Measurements from ENCODE around the gene UQCC2.

The UQCC2 gene

DNA sequence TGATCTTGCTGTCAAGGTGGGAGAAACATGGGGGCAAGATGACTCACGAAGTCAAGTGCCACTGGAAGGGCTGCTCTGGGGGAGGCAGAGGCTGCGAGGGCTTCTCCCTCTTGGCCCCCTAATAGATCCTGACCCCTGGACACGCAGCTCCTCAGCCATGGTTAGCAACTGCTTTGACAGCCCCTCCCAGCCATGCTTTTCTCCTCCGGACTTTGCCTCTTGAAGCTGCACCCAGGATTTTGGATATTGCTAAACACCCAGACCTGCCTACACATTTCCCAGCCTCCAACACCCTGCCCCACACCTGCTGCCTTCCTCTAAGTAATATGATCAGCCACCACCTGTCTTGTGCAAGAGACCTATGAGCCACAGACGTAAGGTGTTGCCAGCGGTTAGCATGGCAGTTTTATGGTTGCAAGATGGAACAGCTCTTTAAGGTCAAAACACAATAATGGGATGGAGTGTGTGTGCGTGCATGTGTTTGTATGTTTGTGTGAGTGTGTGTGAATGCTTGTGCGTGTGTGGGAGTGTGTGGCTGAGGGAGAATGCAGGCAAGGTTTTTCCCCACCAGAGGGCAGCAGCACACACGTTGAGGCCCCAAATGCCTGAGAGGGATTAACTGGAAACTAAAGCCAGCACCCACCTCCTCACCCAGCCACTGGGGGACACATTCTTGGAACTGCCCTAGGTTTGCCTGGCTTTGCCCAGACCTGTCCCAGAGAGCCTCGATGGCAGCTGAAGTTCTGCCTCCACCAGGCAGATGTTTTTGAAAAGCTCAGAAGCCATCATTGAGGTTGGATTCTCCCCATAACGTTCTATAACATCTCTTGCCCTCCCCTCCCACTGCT lies 32.7 kb upstream of the UQCC2 start:
- peak; percentile 33 to 67 (median 57) for DNase-seq

DNA sequence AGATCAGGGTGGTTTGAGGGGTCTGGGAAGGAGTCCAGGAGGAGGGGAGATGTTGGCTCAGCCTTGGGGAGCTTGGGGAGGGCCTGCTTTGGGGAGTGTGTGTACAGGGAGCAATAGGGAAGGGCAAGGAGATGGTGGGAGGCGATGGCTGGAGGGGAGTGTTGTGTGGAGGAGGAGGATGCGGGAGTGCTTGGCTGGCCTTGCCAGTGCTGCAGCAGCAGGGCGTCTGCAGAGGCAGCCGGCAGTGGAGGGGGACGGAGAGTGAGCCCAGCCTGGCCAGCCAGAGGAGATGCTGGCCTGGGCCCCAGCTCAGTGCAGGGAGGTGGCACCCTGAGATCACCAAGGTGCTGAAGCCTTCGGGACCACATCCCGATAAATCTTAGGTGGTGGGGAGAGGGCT lies 31.3 kb upstream of the UQCC2 start:
- DNase-seq, result no peak

DNA sequence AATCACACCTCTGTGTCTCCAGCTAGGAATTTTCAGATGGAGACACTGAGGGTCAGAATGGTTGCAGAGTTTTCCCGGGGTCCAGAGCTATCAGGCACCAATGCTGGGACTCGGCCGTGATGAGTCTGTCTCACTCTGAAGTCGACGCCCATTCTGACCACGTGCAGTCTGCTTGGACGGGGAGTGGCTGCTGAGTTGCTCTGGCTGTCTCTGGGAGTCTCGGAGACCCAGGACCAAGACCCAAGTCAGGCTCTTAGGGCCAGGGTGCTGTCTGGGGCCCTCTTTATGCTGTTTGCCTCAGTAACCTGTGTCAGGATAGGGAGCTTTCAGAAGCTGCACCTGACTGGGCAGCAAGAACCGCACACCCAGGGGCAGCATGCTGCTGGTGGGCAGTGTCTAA lies 30.6 kb upstream of the UQCC2 start:
- DNase-seq, result no peak

DNA sequence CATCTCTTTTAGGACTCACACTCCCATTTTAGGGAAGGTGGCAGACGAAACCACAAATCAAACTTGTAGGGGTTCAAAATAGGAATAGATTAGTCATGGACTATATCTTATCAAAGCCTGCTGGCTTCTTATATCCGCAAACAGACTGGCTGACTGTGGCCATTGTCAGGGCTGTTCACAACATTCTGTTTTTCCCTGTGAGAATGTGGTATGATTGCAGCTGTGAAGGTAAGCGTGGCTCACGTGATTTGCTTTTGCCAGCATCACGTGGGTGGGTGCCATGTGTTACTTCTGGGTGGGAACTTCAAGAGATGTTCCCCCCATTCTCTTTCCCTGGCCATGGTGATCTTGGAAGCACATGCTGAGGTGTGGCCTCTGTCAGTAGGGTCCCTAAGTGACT lies 29.3 kb upstream of the UQCC2 start:
- DNase-seq, result no peak

DNA sequence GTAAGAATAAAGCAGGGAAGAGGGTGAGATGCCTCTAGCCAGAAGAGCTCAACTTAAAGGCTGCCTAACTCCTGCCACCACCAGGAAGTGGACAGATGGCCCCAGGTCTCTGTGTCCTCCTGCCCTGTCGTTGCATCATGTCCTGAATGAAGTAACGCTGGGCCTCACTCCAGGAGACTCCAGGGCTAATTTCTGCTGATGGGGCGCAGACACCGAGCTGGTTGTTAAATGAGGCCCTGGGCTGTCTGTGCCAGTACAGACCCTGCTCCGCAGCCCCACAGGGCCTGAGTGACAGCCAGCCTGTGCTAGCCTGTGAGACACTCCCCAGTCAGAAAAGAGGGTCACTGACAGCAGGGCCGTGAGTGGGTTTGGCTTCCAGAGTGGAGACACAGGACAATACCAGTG lies 28.7 kb upstream of the UQCC2 start:
- DNase-seq, result no peak

DNA sequence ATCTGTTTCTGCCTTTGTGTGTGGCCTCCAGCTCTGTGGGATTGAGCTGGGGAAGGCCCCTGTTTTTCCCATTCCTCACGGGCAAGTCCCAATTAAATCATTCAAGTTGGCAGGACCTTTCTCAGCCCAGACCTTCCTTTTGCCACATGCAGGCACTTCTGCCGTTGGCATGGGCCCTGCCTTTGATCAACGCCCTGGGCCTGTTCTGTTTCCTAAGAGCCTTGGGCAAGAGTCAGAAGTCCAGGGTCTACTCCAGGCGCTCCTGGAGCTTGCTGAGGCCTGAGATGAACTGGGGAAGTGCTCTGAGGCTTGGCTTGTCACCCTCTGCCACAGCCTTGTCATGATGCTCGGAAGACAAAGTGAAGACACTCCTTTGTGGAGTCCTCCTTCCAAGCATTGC lies 28.1 kb upstream of the UQCC2 start:
- DNase-seq, result no peak

DNA sequence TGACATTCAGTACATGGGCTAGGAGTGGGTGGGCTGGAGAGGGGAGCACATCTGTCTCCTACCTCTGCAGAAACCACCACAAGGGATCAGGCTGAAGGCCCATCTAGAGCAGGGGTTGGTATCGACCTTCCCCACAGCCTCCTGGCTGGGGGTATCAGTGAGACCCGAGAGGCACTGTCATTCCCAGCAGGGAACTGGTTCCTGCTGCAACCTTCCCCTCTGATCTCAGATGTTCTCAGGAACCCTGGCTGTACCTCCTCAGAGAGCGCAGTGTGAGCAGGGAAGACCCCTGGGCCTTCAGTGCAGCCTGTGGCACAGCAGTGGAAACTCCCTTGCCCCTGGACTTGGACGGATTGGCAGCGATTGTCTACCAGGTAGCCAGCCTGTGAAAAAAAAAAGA lies 27.4 kb upstream of the UQCC2 start:
- DNase-seq, result no peak

DNA sequence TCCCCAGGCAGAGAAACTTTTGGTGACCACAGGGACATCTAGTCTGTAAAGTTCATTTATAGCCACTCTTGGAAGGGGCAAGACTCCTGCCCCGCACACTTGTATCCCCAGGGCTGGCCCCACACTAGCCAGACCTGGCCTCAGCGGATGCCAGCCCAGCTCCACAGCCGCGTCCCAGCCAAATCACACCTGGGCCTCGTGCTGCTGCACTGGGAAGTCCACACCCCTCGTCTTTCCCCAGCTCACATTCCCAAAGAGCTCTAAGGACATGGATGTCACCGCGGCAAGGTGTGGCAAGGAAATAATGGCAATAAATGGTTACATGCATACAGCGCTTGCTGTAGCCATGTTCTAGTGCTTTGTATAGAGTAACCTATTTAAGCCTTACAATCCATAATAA lies 26.7 kb upstream of the UQCC2 start:
- DNase-seq, result no peak

DNA sequence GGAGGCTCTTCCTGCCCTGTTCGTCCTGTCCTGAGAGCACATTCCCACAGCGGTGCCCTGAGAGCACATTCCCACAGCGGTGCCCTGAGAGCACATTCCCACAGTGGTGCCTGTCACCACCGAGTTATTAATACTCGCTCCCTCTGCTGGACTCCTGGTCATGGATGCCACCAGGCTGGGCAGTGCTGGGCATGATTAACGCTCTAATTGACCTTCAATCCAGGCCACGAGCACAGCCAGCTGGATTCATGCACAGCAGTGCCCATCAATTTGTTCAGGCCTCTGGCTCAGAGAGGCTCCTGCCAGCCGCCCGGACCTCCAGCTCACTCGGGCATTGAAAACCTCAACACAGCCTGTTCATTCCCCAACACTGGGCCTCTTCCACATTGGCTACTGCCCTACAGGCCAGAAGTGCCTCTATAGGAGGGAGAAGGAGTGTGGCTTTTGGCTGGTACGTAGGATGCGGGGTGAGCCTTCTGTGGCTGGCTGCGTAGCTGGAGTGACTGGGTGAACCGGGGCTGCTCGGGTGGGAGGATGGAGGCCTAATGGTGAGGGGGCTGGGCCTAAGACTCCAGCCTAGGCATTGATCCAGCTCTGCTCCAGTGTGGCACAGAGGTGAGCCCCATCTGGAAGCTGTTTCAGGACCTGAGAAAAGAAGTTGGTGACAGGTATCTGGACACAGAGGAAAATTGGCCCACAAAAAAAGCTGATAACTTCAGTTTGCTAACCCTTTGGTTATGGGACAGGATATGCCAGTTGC lies 25.9 kb upstream of the UQCC2 start:
- no peak for DNase-seq

DNA sequence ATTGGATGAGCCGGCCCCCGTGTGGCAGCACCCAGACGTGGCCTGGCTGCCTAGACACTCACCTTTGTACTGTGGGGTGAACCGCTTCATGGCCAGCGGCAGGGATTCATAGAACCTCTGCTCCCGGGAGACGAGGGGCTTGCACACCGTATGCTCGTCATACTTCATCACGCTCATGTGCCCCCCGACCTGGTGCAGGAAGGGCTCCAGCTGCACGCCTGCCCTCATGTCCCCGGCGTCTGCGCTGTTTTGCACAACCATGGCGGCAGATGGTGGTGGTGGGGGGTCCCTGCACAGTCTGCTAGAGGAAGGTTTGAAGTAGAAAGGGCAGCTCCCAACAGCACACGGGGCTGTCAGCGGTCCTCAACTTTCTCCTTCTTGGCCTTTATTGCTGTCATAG lies 23.7 kb upstream of the UQCC2 start:
- no peak for DNase-seq

DNA sequence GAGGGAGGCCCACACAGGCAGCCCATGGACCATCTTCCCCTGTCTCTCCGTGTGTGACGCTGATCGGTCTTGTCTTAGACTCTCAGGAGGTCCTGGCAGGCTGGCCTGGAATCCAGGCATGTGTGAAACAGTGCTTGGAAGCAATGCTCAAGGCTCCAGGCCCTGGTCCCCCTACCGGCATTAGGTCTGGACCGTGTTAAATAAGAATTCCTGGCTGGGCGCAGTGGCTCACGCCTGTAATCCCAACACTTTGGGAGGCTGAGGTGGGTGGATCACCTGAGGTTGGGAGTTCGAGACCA lies 22.2 kb upstream of the UQCC2 start:
- DNase-seq, result no peak

DNA sequence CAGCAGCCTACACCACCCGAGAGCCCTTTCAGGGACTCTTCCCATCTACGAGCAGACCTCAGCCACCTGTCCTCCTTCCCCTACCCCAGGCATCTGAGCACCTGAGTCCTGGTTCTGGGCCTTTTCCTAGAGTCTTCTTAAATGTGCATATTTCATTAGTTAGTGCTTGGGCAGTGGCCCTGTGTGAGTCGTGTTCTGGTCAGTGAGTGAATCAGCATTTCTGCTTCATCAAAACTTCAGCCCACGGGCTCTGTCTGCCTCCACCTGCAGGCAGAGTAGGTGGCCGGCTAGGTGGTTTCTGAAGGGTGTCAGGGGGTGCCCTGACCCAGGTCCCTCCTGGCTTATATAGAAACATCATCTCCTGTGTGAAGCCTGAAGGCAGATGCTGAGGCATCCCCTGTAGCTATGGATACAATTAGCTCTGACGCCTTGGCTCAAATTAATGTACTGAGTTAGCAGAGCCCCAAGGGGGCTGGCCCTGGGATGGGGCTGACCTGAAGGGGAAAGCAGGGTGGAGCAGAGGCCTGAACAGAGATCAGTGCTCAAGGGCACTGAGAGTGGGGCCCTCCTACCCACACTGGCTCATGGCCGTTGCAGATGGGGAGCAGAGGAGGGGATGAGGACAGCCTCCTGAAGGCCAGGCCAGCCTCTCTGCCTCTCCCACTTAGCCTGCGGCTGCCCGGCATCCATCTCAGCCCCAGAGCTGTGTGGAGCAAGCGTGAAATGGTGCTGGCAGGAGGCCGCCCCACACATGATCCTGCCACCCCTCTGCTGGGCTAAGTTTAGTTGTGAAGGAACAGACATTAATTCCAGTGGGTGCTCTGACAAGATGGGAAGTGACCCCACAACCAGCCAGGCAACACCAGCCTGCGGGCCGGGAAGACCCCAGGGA lies 21.6 kb upstream of the UQCC2 start:
- no peak for DNase-seq

DNA sequence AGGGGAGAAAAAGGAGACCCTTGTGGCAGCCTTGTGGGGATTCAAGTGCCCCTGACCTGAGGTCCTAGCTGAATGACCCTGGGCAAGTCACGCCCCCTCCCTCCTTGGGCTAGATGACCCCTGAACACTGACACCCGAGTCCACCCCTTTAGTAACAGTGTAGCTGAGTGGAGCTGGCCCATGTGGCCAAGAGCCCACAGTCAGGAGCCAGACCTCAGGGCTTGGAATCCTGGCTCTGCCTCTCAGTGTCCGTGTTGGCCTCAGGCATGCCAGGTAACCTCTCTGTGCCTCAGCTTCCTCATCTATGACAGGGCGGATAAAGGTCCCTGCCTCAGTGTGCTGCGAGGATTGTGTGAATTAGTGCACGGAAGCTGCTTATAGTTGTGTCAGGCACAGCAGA lies 20.9 kb upstream of the UQCC2 start:
- DNase-seq, result no peak

DNA sequence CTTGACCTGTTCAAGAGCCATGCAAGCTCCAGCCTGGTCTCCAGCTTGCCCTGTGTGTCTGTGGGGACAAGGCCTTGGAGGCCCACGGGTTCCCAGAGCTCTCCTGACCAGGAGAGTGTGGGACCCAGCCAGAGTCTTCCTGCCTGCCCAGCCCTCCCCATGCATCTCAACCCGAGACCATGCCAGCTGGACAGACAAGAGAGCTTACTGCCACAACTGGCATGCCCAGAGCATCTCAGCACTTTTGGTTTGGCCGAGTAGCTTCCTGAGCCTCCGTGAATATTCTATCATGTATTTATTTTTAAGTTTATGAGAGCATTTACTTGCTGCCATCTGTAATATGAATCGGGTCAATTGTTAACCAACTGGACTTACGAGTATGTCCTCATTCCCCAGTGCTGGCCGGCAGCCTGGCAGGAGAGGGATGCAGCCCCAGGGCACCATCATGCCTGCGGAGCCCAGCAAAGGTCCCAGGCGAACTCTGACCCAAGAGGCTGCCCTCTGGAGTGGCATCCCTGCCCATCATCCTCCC lies 20.3 kb upstream of the UQCC2 start:
- no peak for DNase-seq

DNA sequence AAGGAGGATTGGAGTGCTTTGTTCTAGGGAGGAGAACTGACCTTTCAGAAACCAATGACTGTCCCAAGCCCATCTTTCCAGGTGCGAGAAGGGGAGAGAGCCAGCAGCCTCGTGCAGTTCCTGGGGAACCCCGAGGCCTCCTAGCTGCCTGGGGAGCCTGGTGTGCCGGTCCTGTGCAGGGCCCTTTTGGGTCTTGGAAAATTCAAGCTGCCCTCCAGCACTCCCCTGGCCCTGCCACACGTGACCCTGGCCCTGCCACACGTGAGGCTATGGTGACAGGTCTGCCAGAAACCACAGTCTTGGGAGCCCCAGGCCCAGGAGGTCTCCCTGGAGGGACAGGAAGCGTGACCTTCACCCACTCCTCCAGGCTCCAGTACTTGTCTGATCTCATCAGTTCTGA lies 19.5 kb upstream of the UQCC2 start:
- no peak for DNase-seq

DNA sequence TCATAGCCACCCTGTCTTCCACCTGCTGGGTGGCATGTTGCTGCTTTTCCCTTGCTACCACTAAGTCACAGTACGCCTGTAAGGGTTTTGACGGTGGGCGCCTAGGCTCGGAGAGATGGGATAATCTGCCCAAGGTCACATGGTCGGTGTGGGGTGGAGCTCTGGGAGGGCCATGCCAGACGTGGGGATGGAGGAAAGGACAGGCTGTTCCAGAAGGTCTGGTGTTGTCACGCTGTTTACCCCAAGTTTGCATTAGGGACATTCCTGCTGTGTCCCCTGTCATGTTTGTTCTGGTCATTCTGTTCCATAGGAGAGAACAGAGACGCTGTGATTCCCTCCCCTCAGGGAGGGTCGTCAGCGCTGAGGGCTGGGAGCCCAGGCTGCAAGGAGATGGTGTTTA lies 19.1 kb upstream of the UQCC2 start:
- DNase-seq, result no peak

DNA sequence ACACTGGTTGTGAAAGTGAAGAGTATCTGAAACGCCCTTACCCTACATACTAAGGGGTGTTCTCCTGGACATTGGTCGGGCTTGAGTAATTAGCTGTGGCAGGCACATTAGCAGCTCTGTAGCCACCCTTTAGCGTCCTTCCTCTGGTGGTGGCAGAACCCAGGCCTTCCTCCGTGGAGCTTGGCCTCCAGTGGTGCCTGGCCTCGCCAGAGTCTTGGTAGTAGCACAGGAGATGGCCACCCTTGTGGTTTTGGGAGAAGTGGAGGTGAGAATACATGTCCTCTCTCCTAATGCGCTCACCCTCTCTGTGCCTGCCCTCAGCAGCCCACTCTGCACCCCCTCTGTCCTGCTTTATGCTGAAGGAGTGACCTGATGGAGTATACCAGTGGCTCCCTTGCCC lies 17.6 kb upstream of the UQCC2 start:
- DNase-seq, result no peak

DNA sequence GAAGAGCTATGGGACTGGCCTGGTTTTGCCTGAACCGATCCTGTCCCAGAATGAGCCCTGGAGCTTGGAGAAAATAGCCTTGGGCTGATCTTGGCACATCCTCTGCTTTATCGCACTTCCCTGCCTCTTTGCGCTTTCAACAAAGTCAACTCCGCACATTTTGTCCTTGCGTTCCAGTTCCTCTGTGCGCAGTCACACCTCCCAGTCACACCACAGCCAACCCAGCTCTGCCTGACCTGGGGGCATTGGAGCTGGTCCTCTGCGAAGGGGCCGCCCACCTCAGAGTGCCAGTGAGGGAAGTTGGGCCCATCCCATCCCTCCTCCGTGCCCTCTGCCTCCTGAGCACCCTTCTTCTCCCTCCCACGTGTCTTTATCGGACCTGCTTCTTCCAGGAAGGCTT lies 16.9 kb upstream of the UQCC2 start:
- DNase-seq, result no peak

DNA sequence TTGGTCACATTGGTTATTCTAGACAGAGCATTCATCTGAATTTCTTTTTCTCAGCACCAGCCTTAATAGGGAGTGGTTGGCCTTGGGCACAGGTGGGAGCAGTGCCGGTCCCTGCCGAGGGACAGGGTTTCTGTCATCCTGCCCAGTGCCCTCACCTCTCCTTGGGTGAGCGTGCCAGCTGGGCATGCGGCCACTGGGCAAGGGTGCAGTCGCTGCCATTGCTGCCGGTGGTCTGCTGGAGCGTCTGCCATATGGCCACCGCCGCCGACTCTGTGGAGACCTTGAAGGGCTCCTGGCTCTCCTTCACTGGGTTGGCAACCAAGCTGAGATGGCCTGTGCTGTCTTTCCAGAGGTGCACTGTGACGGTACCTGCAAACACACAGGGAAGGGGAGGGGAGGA lies 16.4 kb upstream of the UQCC2 start:
- no peak for DNase-seq

DNA sequence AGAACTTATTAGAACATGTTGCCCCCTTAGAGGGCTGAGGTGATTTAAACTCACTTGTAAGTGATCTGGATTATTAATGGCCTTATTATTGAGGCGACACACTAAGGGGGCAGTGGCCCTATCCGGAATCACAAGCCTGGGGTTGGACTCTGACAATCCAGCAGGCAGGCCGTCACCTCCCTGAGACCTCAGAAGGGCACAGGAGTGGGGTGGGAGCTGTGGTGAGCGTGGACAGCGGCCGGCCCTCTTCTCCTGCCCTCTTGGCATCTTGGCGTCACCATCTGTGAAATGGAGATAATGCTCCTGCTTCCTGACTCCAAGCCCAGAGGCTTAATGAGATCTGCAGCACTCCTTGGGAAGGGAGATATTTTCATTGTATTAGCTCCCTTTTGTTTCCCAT lies 15.6 kb upstream of the UQCC2 start:
- no peak for DNase-seq

DNA sequence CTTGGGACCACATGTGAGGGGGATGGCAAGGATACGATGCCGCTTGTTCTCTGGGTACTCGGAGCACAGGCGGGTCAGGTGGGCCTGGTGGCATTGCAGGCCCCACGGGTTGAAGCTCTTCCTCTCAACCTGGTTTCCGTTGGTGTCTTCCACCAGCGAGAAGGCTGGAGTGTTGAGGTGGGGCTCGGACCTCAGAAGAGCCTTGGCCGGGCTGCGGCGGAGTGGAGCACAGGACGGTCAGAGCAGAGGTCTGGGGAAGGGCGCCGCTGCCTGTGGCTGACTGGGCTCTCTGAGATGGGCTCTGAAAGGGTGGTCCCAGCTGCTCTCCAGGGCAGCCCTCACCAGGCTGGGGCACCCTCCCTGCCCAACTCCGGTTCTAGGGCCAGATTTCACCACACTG lies 15.2 kb upstream of the UQCC2 start:
- DNase-seq, result no peak

DNA sequence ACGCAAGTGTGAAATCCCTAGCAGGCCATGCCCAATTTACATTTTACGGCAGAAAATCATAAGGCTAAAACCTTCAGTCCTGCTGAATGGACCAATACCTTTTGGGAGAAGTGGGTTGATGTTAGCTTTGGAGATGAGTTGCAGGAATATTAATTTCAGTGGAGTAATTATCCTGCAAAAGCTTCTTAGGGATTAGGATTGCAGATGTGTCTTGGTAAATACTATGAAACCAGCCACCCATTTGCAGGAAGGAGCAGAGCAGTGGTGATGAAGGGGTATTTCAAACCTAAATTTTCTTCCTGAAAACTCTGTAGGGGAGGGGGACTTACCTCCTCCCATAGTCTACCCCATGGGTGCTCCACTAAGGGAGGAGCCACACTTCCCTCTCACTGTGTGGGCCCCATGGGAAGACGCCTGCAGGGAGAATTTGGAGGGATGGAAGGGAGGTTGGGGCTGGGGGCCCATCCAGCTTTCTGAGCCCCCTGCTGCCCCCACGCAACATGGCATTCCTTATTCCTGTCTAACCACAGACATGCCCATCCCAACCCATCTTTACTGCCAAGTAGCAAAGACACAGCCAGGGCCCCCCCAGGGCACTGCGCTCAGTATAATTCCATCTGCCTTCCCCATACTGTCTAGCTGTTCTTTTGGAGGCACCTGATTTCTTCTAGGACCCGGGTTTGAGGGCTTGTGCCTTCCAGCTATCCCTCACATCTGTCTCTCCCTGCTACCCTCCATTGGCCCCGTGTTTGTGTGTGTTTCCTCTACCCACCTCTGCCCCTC lies 14.6 kb upstream of the UQCC2 start:
- DNase-seq, result no peak

DNA sequence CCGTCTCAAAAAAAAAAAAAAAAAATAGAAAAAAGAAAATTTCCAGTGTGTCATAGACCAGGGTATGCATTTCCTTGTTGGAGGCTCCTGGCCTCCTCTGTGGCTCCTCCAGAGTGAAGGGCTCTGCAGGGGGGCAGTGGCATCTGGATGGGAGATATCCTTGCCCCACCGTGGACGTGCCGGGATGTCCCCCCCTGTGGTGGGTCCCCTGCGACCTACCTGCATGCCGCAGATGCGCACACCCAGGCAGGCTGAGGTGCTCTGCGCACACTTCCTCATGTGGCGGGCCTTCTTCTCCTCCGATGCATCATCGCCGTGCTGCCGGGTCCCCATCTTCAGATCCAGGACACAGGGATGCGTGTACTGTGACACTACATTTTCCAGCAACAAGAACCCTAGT lies 13.7 kb upstream of the UQCC2 start:
- no peak for DNase-seq
